A673 (cell line): ENCODE results near the gene SPEF2.
"Not testable (repeated sequence)": the region's sequence is repeated elsewhere in the genome, so short reads cannot be mapped to it uniquely, and the experiment has no call there.

Experiments
- EZH2 ChIP-seq: fragments of 200-600 bp; sonication (generic); IDR thresholded peaks from 2 replicates; pipeline ENCODE4 v1.6.1; 2017; ENCODE audit warnings: borderline replicate concordance, low read depth, mild to moderate bottlenecking, mixed read lengths, antibody characterized with exemption, low read length; ENCODE audit not compliant: poor library complexity, severe bottlenecking
- TF ChIP-seq, protein P1 (sequence below): fragments of 300-800, 200-600 bp; sonication (generic); conservative IDR thresholded peaks from 2 replicates; pipeline ENCODE4 v1.5.1; 2017; ENCODE audit warnings: low read depth, mild to moderate bottlenecking, antibody characterized with exemption, low read length, moderate library complexity, mixed read lengths

DNA sequence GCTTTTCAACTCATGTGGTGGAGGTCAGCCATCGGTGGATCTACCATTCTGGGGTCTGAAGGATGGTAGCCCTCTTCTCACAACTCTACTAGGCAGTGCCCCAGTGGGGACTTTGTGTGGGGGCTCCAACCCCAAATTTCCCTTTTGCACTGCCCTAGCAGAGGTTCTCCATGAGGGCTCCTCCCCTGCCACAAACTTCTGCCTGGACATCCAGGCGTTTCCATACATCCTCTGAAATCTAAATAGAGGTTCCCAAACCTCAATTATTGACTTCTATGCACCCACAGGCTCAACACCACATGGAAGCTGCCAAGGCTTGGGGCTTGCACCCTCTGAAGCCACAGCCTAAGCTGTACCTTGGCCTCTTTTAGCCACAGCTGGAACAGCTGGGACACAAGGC lies 227.8 kb downstream of the SPEF2 start:
- TF ChIP-seq, protein P1, sequence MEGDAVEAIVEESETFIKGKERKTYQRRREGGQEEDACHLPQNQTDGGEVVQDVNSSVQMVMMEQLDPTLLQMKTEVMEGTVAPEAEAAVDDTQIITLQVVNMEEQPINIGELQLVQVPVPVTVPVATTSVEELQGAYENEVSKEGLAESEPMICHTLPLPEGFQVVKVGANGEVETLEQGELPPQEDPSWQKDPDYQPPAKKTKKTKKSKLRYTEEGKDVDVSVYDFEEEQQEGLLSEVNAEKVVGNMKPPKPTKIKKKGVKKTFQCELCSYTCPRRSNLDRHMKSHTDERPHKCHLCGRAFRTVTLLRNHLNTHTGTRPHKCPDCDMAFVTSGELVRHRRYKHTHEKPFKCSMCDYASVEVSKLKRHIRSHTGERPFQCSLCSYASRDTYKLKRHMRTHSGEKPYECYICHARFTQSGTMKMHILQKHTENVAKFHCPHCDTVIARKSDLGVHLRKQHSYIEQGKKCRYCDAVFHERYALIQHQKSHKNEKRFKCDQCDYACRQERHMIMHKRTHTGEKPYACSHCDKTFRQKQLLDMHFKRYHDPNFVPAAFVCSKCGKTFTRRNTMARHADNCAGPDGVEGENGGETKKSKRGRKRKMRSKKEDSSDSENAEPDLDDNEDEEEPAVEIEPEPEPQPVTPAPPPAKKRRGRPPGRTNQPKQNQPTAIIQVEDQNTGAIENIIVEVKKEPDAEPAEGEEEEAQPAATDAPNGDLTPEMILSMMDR, result not testable (repeated sequence)
- not testable (repeated sequence) for TF ChIP-seq EZH2
